ENCODE measurements around the gene ENOX1. TPM values are rescaled to one million over a fixed set of nuclear protein-coding genes. Genes with fewer than 3 reads are reported as not detected.

Gene ENOX1
- total and polyA plus RNA-seq, 8 donors, result 0.23 to 2.0 (median 0.94) TPM

GRCh38 chr13:43684963-43685725 is 101.6 kb downstream of the ENOX1 start:
- ATAC-seq, result no peak
- no peaks in the 10 kb centered on the region for H3K27me3 ChIP-seq
- H3K36me3 ChIP-seq, result no peaks in the 10 kb centered on the region
- H3K9me3 ChIP-seq, result no peaks in the 10 kb centered on the region
- no peak overlapping the region for H3K27ac ChIP-seq
- H3K4me1 ChIP-seq, result peaks cover 6 to 17% (median 14%) of the 10 kb centered on the region in 3 donors
- TF ChIP-seq CTCF (IDR thresholded peaks at IDR 0.05), result no peak
- DNase-seq, result no peak
- 94 to 97% methylated on average over 9 of the region's 9 CpGs for WGBS, 2 donors
- no peak for FAIRE-seq
- H3K4me3 ChIP-seq, result no peak overlapping the region
- intact Hi-C loops (cut with DNase I), result no loop called here

GRCh38 chr13:43682701-43683100 is 104.1 kb downstream of the ENOX1 start:
- FAIRE-seq, result no peak
- intact Hi-C loops (cut with DNase I), result no loop called here
- Histone ChIP-seq H3K9me3 (no peaks in the 10 kb centered on the region), H3K4me1 (peaks cover 6 to 17% (median 14%) of the 10 kb centered on the region in 3 donors), H3K27ac (no peak overlapping the region), H3K4me3 (no peak overlapping the region), H3K27me3 (no peaks in the 10 kb centered on the region), H3K36me3 (no peaks in the 10 kb centered on the region)
- WGBS, 2 donors, result 72 to 74% methylated on average over 2 of the region's 2 CpGs
- no peak for TF ChIP-seq CTCF (IDR thresholded peaks at IDR 0.05)
- no peak for ATAC-seq
- DNase-seq, result no peak

- Histone ChIP-seq H3K4me1 (no peaks in the 10 kb centered on the region), H3K27ac (no peak overlapping the region), H3K9me3 (no peaks in the 10 kb centered on the region), H3K27me3 (no peaks in the 10 kb centered on the region), H3K4me3 (no peak overlapping the region), H3K36me3 (no peaks in the 10 kb centered on the region)
- 81 to 83% methylated on average over 1 of the region's 1 CpG for WGBS, 2 donors
- no peak for FAIRE-seq
- ATAC-seq, result no peak
- DNase-seq, result no peak
- TF ChIP-seq CTCF (IDR thresholded peaks at IDR 0.05), result no peak
- intact Hi-C loops (cut with DNase I), result no loop called here
Measured at GRCh38 chr13:43676320-43676719, 110.5 kb downstream of the ENOX1 start.

- ATAC-seq, result no peak
- no peak for FAIRE-seq
Measured at GRCh38 chr13:43675577-43675976, 111.2 kb downstream of the ENOX1 start.

More at GRCh38 chr13:43675577-43675976, 111.2 kb downstream of the ENOX1 start:
- intact Hi-C loops (cut with DNase I), result no loop called here
- no peak for DNase-seq
- Histone ChIP-seq H3K4me3 (no peak overlapping the region), H3K27me3 (no peaks in the 10 kb centered on the region), H3K27ac (no peak overlapping the region), H3K36me3 (no peaks in the 10 kb centered on the region), H3K9me3 (no peaks in the 10 kb centered on the region), H3K4me1 (no peaks in the 10 kb centered on the region)
- 74 to 75% methylated on average over 6 of the region's 6 CpGs for WGBS, 2 donors
- no peak for TF ChIP-seq CTCF (IDR thresholded peaks at IDR 0.05)
